Hematopoietic multipotent progenitor cell treated with erythropoietin and hydrocortisone succinate and interleukin-3 and kit ligand, for 6 days (in vitro differentiated cells): ENCODE results near the gene MTG1.
A peak's percentile ranks its signal among the peaks of the same experiment; 100 is the strongest.
"Not testable (repeated sequence)": the region's sequence is repeated elsewhere in the genome, so short reads cannot be mapped to it uniquely, and the experiment has no call there.

Experiments used
- DNase-seq: peaks from one replicate; pipeline ENCODE4 v3.0.0-alpha.2; 2015

Gene MTG1

GRCh38 chr10:133359554-133359971 lies 34.4 kb upstream of the MTG1 start:
- peak; percentile 73 for DNase-seq

- peak; percentile 49 for DNase-seq
Observed at GRCh38 chr10:133359972-133360610, 33.9 kb upstream of the MTG1 start.

- no peak for DNase-seq
Observed at GRCh38 chr10:133361227-133361626, 32.7 kb upstream of the MTG1 start.

GRCh38 chr10:133361773-133362441 lies 32.0 kb upstream of the MTG1 start:
- DNase-seq, result no peak

- no peak for DNase-seq
Observed at GRCh38 chr10:133362846-133363245, 31.1 kb upstream of the MTG1 start.

- DNase-seq, result no peak
Observed at GRCh38 chr10:133364645-133365431, 29.1 kb upstream of the MTG1 start.

GRCh38 chr10:133365461-133366129 lies 28.4 kb upstream of the MTG1 start:
- no peak for DNase-seq

GRCh38 chr10:133366130-133366478 lies 27.9 kb upstream of the MTG1 start:
- DNase-seq, result no peak

GRCh38 chr10:133366751-133367150 lies 27.2 kb upstream of the MTG1 start:
- DNase-seq, result no peak

- DNase-seq, result not testable (repeated sequence)
Observed at GRCh38 chr10:133367461-133367860, 26.5 kb upstream of the MTG1 start.

GRCh38 chr10:133368153-133368552 lies 25.8 kb upstream of the MTG1 start:
- no peak for DNase-seq

- DNase-seq, result no peak
Observed at GRCh38 chr10:133370030-133370786, 23.7 kb upstream of the MTG1 start.

- no peak for DNase-seq
Observed at GRCh38 chr10:133372507-133372906, 21.4 kb upstream of the MTG1 start.

GRCh38 chr10:133373174-133374090 lies 20.5 kb upstream of the MTG1 start, which contains the start of gene ECHS1:
Gene ECHS1 (minus strand): TSS chr10:133373354. CDS start chr10:133373333, 21 bp downstream.
- DNase-seq, result peak; percentile 97

GRCh38 chr10:133375357-133376115 lies 18.4 kb upstream of the MTG1 start:
- no peak for DNase-seq

- DNase-seq, result not testable (repeated sequence)
Observed at GRCh38 chr10:133376183-133376582, 17.8 kb upstream of the MTG1 start.

- DNase-seq, result no peak
Observed at GRCh38 chr10:133377025-133377817, 16.7 kb upstream of the MTG1 start.

GRCh38 chr10:133377818-133378250 lies 16.1 kb upstream of the MTG1 start:
- DNase-seq, result no peak

GRCh38 chr10:133378251-133379096 lies 15.5 kb upstream of the MTG1 start:
- DNase-seq, result peak; percentile 69
